WTC11 (cell line): Measurements from ENCODE around the gene FGF18. TPM values are rescaled to one million over a fixed set of nuclear protein-coding genes. Genes with fewer than 3 reads are reported as not detected.
A peak's percentile ranks its signal among the peaks of the same experiment; 100 is the strongest.

ENCODE experiments used
- ATAC-seq: fragments of 200-7000 bp; cut with Tn5 transposase; 2 replicates; pipeline ENCODE4 v1.10.0; 2021; ENCODE audit warnings: mild to moderate bottlenecking, moderate library complexity
- CTCF ChIA-PET: fragments of 300-600 bp; sonication (Branson Sonifier 250); formaldehyde crosslinking; loops from one replicate; lab custom pipeline; 2021; ENCODE audit warnings: antibody characterized with exemption; lab: Charles Lee
- POLR2A ChIA-PET: fragments of 350-600 bp; sonication (Branson Sonifier 250); formaldehyde crosslinking; loops from one replicate; lab custom pipeline; 2021; ENCODE audit warnings: antibody characterized with exemption; lab: Charles Lee
- DNase-seq: peaks from one replicate; pipeline ENCODE4 v3.0.0; 2021; ENCODE audit warnings: low spot score
- H3K27ac Mint-ChIP-seq: 2 replicates; pipeline ENCODE4 v1.8.0; 2021; ENCODE audit warnings: mixed read lengths
- H3K27me3 Mint-ChIP-seq: 2 replicates; pipeline ENCODE4 v1.8.0; 2021; ENCODE audit warnings: low read depth, mild to moderate bottlenecking, moderate library complexity, mixed read lengths
- H3K36me3 Mint-ChIP-seq: 2 replicates; pipeline ENCODE4 v1.8.0; 2021; ENCODE audit warnings: mixed read lengths
- H3K4me1 Mint-ChIP-seq: 2 replicates; pipeline ENCODE4 v1.8.0; 2022; ENCODE audit warnings: mixed read lengths
- H3K4me3 Mint-ChIP-seq: 2 replicates; pipeline ENCODE4 v1.8.0; 2021; ENCODE audit warnings: mild to moderate bottlenecking, moderate library complexity, mixed read lengths
- H3K9me3 Mint-ChIP-seq: 2 replicates; pipeline ENCODE4 v1.8.0; 2021; ENCODE audit warnings: mixed read lengths
- AFF4 ChIP-seq: sonication (generic); formaldehyde crosslinking; IDR thresholded peaks from 2 replicates; pipeline ENCODE4 v1.8.1; 2023; ENCODE audit warnings: mild to moderate bottlenecking, missing genetic modification reagents, borderline replicate concordance
- ATF6 ChIP-seq: sonication (generic); formaldehyde crosslinking; IDR thresholded peaks from 2 replicates; pipeline ENCODE4 v1.8.1; 2023; ENCODE audit warnings: mild to moderate bottlenecking, missing genetic modification reagents
- CDX4 ChIP-seq: fragments of 250-450 bp; sonication (Bioruptor Pico); IDR thresholded peaks from 2 replicates; pipeline ENCODE4 v1.9.0; 2021; ENCODE audit warnings: moderate library complexity, mild to moderate bottlenecking, inconsistent platforms, borderline replicate concordance
- FOXJ3 ChIP-seq: sonication (generic); formaldehyde crosslinking; IDR thresholded peaks from 2 replicates; pipeline ENCODE4 v1.9.0; 2021; ENCODE audit warnings: missing genetic modification reagents, mild to moderate bottlenecking, borderline replicate concordance
- FOXP4 ChIP-seq: sonication (generic); formaldehyde crosslinking; IDR thresholded peaks from 2 replicates; pipeline ENCODE4 v1.8.0; 2022; ENCODE audit warnings: mild to moderate bottlenecking, missing genetic modification reagents
- GTF2I ChIP-seq: fragments of 250-450 bp; sonication (Bioruptor Pico); conservative IDR thresholded peaks from 2 replicates; pipeline ENCODE4 v1.4.0; 2021; ENCODE audit warnings: mild to moderate bottlenecking
- MYBL2 ChIP-seq: sonication (generic); formaldehyde crosslinking; IDR thresholded peaks from 2 replicates; pipeline ENCODE4 v1.8.1; 2023; ENCODE audit warnings: mild to moderate bottlenecking, moderate library complexity, missing genetic modification reagents
- NFATC4 ChIP-seq: fragments of 250-450 bp; sonication (Bioruptor Pico); IDR thresholded peaks from 2 replicates; pipeline ENCODE4 v1.9.0; 2021; ENCODE audit warnings: mild to moderate bottlenecking
- NFE2L1 ChIP-seq: sonication (generic); formaldehyde crosslinking; IDR thresholded peaks from 2 replicates; pipeline ENCODE4 v1.8.1; 2023; ENCODE audit warnings: missing genetic modification reagents
- NR1H2 ChIP-seq: sonication (generic); formaldehyde crosslinking; IDR thresholded peaks from 2 replicates; pipeline ENCODE4 v1.9.0; 2021; ENCODE audit warnings: mild to moderate bottlenecking, moderate library complexity, missing genetic modification reagents
- OVOL2 ChIP-seq: fragments of 250-450 bp; sonication (Bioruptor Pico); IDR thresholded peaks from 2 replicates; pipeline ENCODE4 v1.9.0; 2021; ENCODE audit warnings: mild to moderate bottlenecking, borderline replicate concordance
- PRRX2 ChIP-seq: fragments of 250-450 bp; sonication (Bioruptor Pico); IDR thresholded peaks from 2 replicates; pipeline ENCODE4 v1.8.0; 2021; ENCODE audit warnings: mild to moderate bottlenecking
- SMAD3 ChIP-seq: sonication (generic); formaldehyde crosslinking; IDR thresholded peaks from 2 replicates; pipeline ENCODE4 v1.8.0; 2022; ENCODE audit warnings: missing genetic modification reagents, mild to moderate bottlenecking, borderline replicate concordance
- STAT6 ChIP-seq: sonication (generic); formaldehyde crosslinking; conservative IDR thresholded peaks from 2 replicates; pipeline ENCODE4 v1.8.1; 2023; ENCODE audit warnings: mild to moderate bottlenecking, low read depth, missing genetic modification reagents, moderate library complexity
- TCF7 ChIP-seq: sonication (generic); formaldehyde crosslinking; IDR thresholded peaks from 2 replicates; pipeline ENCODE4 v1.8.0; 2022; ENCODE audit warnings: mild to moderate bottlenecking, low read depth, missing genetic modification reagents, moderate library complexity
- ZNF671 ChIP-seq: fragments of 250-450 bp; sonication (Bioruptor Pico); IDR thresholded peaks from 2 replicates; pipeline ENCODE4 v1.8.0; 2021; ENCODE audit warnings: mild to moderate bottlenecking
- total RNA-seq: library from RNA; stranded (reverse); gene quantifications from 3 replicates; pipeline ENCODE4 v1.2.3, GENCODE V29; 2021
- TF ChIP-seq, protein P1 (sequence below): sonication (generic); formaldehyde crosslinking; IDR thresholded peaks from 2 replicates; pipeline ENCODE4 v1.8.1; 2023; ENCODE audit warnings: mild to moderate bottlenecking, moderate library complexity, missing genetic modification reagents

Gene FGF18
- total RNA-seq, 1 experiment from 2014 or later = 0.72 TPM

DNA sequence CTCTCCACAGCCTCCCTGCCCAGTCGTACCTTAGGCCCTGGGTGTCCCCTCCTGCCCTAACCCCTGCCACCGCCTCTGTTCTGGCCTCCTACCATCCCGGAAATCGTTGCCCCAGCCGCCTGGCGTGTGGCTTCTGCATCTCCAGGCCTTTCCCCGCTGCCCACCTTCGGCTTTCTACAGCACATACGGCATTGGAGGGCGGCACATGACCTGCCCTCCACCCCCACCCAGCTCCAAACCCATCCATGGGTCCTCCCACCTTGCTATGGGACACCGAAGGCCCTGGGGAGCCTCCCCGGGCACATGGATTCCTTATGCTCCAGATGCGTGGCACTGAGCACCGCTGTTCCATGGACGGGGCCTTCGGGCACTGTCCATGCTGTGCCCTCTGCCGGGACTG is 32.0 kb downstream of the FGF18 start (continued):
- TF ChIP-seq, protein P1, sequence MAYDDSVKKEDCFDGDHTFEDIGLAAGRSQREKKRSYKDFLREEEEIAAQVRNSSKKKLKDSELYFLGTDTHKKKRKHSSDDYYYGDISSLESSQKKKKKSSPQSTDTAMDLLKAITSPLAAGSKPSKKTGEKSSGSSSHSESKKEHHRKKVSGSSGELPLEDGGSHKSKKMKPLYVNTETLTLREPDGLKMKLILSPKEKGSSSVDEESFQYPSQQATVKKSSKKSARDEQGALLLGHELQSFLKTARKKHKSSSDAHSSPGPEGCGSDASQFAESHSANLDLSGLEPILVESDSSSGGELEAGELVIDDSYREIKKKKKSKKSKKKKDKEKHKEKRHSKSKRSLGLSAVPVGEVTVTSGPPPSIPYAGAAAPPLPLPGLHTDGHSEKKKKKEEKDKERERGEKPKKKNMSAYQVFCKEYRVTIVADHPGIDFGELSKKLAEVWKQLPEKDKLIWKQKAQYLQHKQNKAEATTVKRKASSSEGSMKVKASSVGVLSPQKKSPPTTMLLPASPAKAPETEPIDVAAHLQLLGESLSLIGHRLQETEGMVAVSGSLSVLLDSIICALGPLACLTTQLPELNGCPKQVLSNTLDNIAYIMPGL = no peak
- TF ChIP-seq FOXJ3 (CRISPR knock-in tag) (no peak), OVOL2 (CRISPR knock-in tag) (no peak), PRRX2 (no peak), CDX4 (CRISPR knock-in tag) (no peak), GTF2I (CRISPR knock-in tag) (no peak)
- TF ChIP-seq, all 79 proteins: peak for 0

GRCh38 chr5:171453056-171453725 is 33.7 kb downstream of the FGF18 start:
- Mint-ChIP-seq H3K4me1 (peaks cover 47% of the 10 kb centered on the region), H3K9me3 (no peaks in the 10 kb centered on the region), H3K27me3 (peaks cover 21% of the 10 kb centered on the region), H3K27ac (0 out of 2 replicates have a peak overlapping the region, but pooled peaks have one; percentile 24), H3K36me3 (no peaks in the 10 kb centered on the region), H3K4me3 (no peak overlapping the region)
- DNase-seq (no peak), ATAC-seq (no peak)
- CTCF ChIA-PET = interaction anchor here (0.6 to 3.7 kb wide), 14 partner anchors 8 to 228 kb away, joined by 3 to 29 read pairs (median 4); partner anchors contain the start of gene FGF18
- POLR2A ChIA-PET = no interaction called here
- TF ChIP-seq TCF7 (CRISPR knock-in tag) (no peak), ATF6 (no peak), CDX4 (CRISPR knock-in tag) (no peak), NR1H2 (CRISPR knock-in tag) (no peak), SMAD3 (CRISPR knock-in tag) (no peak), FOXP4 (CRISPR knock-in tag) (no peak), NFE2L1 (CRISPR knock-in tag) (no peak), NFATC4 (CRISPR knock-in tag) (no peak), GTF2I (CRISPR knock-in tag) (no peak), ZNF671 (no peak), MYBL2 (CRISPR knock-in tag) (no peak), AFF4 (CRISPR knock-in tag) (no peak), STAT6 (no peak)
- TF ChIP-seq, protein P1 = no peak
